HG03521 (cell line): ENCODE data around the gene TMEM82.

ENCODE experiments used
- ATAC-seq: cut with Tn5 transposase; IDR thresholded peaks from one replicate; pipeline ENCODE4 v1.9.1; 2021; ENCODE audit warnings: mild to moderate bottlenecking, moderate library complexity; ENCODE audit not compliant: unreplicated experiment

The TMEM82 gene

DNA sequence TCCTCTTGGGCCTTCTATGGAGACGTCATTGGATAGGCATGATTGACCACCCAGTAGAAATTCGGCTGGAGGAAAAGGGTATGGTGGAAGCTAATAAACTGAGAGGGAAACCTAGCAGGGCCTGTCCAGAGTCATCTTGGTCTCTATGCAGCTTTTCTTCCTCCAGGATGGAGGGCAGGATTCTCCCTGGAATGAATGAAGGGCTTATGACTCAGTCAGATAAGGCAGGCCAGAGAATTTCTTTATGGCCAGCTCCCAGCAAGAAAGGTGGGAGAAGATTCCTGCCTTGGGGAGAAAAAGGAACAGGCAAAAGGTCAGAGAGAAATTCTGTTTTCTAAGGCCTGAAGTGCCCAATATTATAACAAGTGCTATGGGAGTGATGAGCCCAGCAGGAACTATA is 33.4 kb downstream of the TMEM82 start:
- no peak for ATAC-seq

DNA sequence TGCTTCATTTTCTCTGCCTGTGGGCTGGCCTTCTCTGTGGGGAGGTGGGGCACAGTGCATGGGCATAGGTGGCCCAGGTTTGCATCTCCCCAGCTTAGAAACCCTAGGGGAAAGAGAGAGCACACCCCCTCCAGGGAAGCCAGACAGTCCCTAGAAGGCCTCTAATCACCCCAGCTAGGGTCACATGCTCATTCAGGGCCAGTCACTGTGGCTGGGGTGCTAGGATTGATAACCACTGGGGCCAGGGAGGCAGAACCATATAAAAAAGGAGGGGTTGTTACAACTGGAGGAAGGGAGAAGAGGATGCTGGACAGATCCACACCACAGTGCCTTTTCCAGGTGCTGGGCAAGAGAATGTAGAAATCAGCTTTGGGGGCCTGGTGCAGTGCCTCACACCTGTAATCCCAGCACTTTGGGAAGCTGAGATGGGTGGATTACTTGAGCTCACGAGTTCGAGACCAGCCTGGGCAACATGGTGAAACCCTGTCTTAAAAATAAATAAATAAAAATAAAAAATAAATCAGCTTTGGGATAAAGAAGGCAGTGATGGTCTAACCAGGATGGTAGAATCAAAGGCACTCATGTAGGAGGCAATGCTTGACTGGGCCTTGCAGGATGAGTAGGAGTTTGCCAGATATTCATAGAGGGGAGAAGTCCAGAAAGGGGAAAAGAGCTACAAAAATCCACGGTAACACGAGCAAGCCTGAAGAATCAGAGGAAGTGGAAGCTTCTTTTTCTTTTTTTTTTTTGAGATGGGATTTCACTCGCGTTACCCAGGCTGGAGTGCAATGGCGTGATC is 35.8 kb downstream of the TMEM82 start:
- ATAC-seq = no peak

DNA sequence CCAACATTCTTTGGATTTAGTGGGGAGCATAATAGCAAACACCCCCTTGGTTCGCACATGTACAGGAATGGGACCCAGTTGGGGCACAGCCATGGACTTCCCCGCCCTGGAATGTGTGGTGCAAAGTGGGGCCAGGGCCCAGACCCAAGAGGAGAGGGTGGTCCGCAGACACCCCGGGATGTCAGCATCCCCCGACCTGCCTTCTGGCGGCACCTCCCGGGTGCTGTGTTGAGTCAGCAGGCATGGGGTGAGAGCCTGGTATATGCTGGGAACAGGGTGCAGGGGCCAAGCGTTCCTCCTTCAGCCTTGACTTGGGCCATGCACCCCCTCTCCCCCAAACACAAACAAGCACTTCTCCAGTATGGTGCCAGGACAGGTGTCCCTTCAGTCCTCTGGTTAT is 43.4 kb downstream of the TMEM82 start:
- ATAC-seq = no peak

DNA sequence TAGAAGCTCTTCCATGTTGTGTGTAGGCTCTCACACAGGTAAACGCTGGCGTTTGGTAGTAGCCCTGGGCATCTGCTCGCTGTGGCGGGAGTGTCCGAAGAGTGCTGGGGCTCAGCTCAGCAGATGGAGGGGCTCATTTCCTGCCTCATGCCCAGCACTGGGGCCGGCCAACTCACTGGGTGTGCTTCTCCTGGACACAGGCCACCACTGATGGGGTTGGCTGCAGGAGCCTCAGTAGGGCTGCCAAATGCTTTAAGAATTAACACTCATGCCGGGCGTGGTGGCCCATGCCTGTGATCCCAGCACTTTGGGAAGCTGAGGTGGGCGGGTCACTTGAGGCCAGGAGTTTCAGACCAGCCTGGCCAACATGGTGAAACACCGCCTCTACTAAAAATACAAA is 44.3 kb downstream of the TMEM82 start:
- ATAC-seq = no peak

DNA sequence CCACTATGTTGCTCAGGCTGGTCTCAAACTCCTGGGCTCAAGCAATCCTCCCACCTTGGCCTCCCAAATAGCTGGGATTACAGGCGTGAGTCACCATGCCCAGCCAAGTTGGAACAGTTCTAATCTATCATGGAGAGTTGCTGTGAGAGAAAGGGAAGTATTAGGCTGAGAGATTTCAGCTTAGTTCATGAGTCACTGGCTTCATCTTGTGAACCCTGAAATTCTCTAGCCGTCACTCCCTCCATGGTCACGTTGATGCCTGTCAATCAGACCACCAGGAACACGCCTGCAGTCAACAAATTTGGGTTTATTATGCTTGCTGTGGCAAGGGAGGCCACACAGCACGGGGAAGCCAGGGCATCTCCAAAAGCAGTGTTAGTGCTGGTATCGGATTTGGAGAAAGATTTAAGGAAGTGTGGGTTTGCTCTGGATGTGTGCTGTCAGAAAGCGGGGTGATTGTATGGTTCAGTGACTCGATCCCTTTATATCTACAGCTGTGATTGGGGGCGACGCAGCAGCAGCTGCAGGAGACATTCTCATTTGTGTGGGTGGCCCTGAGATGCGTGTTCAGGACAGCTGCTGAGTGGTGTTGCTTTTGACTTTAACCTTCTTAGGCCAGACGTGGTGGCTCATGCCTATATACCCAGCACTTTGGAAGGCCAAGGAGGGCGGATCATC is 46.5 kb downstream of the TMEM82 start:
- no peak for ATAC-seq

DNA sequence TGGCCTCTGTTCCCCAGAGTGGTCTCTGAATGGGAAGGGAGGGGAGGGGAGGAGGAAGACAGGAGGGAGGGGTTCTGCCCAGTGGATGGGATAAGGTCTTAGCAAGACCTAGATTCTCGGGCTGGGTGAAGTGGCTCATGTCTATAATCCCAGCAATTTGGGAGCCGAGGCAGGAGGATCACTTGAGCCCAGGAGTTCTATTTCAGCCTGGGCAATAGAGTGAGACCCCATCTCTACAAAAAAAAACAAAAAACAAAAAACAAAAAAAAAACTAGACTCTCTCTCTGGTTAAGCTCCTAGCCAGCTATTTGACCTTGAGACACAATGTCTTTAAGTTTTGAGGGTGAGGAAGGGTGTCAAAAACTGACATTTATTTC is 53.8 kb downstream of the TMEM82 start:
- no peak for ATAC-seq
